Measurements from ENCODE around the gene ZNF683.

ZNF683 gene

DNA sequence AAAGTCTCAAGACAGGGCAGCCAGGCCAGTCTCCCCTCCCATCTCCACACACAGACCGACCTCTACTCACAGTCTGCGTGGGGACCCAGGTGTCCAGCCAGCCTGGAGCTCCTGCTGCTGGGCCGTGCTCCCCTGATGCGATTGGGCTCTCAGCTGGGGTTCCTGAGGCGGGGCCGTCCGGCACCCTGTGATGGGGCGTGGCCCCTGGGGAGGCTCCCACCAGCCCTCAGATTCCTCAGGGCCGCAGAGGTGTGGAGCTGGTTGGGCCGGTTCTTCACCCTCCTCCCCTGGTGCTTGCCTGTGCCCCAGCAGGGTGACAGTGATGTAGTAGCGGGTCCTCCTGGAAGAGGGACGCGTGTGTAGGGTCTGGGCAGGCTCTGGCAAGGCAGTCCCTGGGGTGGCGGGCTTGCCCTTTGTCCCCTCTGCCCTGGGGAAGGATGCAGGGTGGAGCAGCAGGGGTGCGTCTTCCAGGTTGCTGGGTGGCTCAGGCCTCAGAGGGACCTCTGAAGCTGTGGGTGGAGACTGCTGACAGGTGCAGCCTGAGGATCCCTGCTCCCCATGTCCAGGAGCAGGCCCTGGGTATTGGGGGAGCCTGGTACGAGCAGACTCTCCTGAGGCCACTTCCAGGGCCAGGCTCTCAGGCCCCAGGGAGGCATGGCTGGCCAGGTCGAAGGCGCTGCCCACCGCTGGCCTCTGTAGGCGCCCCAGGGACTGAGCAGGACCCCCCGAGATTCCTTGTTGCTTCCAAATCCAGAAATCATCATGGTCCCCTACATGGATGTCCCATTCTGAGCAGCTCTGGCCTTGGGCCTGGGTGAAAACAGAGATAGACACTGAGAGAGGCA is 18.4 kb downstream of the ZNF683 start, which contains the start of gene CRYBG2:
CRYBG2 (minus strand) TSS at position 155 of the 845 bp plus-strand sequence. CDS start 7,473 bp downstream, outside the sequence.
- DNase-seq (ENCODE audit: low spot score) = no peak
- in situ Hi-C loops (cut with MboI; ENCODE audit: low sequenced_read_pairs, unreplicated experiment) = no loop called here
- TF ChIP-seq, protein P1, sequence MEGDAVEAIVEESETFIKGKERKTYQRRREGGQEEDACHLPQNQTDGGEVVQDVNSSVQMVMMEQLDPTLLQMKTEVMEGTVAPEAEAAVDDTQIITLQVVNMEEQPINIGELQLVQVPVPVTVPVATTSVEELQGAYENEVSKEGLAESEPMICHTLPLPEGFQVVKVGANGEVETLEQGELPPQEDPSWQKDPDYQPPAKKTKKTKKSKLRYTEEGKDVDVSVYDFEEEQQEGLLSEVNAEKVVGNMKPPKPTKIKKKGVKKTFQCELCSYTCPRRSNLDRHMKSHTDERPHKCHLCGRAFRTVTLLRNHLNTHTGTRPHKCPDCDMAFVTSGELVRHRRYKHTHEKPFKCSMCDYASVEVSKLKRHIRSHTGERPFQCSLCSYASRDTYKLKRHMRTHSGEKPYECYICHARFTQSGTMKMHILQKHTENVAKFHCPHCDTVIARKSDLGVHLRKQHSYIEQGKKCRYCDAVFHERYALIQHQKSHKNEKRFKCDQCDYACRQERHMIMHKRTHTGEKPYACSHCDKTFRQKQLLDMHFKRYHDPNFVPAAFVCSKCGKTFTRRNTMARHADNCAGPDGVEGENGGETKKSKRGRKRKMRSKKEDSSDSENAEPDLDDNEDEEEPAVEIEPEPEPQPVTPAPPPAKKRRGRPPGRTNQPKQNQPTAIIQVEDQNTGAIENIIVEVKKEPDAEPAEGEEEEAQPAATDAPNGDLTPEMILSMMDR (IDR thresholded peaks at IDR 0.05; ENCODE audit: borderline replicate concordance, control extremely low read depth, extremely low read depth, insufficient read depth, missing control alignments) = no peak

DNA sequence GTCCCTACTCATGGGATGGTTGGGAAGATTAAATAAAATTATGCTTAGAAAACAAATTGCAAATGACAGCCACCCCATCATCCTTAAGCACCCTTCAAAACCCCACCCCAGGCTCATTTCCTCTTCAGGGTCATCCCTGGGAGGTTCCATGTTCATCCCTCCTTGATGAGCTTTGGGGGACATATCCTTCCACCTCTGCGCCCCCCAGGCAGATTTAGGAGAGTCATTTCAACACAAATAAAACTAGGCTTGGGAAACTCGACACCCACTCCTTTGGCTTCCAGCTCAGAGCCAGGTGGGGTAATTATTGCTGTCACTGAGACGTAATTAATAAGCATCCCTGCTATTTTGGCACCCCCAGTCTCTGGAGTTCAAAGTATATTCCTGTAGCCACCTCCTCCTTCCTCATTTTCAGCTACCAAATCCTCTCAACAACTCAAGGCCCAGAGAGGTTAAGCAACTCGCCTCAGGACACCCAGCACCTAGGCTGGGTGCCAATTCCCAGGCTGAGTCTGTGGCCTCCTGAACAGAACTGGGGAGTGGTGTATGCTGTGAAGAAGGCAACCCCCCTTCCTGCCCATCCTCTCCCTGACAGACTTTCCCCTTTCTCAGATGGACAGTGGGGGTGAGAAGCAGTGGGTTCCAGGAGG is 19.2 kb downstream of the ZNF683 start:
- in situ Hi-C loops (cut with MboI; ENCODE audit: low sequenced_read_pairs, unreplicated experiment) = no loop called here
- TF ChIP-seq, protein P1 (IDR thresholded peaks at IDR 0.05; ENCODE audit: borderline replicate concordance, control extremely low read depth, extremely low read depth, insufficient read depth, missing control alignments) = no peak
- no peak for DNase-seq (ENCODE audit: low spot score)

DNA sequence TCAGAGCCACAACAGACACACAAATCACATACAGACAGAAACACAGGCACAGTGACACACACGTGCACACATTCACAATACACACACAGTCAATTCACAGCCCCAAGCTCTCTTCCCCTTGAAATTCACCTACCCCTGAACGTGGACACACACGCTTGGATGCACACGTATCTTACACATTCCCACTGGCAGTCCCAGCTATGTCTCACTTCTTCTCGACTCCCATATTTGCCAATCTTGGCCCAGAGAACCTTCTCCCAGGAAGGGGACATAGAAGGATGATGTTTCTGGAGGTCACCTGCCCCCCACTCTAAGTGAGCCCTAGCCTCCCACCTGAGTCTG is 20.2 kb downstream of the ZNF683 start:
- TF ChIP-seq, protein P1 (IDR thresholded peaks at IDR 0.05; ENCODE audit: borderline replicate concordance, control extremely low read depth, extremely low read depth, insufficient read depth, missing control alignments) = no peak
- in situ Hi-C loops (cut with MboI; ENCODE audit: low sequenced_read_pairs, unreplicated experiment) = no loop called here
- DNase-seq (ENCODE audit: low spot score) = no peak

DNA sequence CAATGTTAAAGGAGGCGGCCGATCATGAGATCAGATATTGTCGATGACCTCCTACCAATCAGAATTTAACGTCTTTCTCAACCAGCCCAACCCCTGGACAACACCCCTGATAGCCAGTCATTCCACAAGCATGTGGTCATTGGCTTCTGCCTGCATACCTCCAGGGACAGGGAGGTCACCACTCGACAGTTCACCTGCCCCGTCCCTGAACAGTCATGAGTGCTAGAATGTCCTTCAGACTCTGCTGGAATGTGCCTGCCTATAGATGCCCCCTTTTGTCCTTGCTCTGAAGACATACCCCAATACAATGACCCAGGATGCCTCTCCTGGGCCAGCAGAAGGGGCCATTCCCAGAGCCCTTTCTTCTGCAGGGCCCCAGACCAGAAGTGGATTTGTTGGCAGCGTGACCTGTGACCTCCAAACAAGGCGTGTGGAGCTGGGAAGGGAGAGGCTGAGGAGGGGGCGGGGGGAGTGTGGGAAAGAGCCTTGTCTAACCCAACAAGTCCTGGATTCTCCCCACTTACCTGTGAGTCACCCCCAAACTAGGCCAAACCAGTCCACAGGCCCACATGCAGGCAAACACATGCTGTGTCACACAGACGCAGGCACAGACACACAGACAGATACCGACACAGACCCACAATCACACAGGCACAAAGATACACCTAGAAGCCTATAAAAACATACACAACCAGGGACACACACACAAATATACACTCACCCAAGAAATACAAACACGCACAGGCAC is 20.8 kb downstream of the ZNF683 start:
- TF ChIP-seq, protein P1 (IDR thresholded peaks at IDR 0.05; ENCODE audit: borderline replicate concordance, control extremely low read depth, extremely low read depth, insufficient read depth, missing control alignments) = no peak
- DNase-seq (ENCODE audit: low spot score) = no peak
- in situ Hi-C loops (cut with MboI; ENCODE audit: low sequenced_read_pairs, unreplicated experiment) = no loop called here

DNA sequence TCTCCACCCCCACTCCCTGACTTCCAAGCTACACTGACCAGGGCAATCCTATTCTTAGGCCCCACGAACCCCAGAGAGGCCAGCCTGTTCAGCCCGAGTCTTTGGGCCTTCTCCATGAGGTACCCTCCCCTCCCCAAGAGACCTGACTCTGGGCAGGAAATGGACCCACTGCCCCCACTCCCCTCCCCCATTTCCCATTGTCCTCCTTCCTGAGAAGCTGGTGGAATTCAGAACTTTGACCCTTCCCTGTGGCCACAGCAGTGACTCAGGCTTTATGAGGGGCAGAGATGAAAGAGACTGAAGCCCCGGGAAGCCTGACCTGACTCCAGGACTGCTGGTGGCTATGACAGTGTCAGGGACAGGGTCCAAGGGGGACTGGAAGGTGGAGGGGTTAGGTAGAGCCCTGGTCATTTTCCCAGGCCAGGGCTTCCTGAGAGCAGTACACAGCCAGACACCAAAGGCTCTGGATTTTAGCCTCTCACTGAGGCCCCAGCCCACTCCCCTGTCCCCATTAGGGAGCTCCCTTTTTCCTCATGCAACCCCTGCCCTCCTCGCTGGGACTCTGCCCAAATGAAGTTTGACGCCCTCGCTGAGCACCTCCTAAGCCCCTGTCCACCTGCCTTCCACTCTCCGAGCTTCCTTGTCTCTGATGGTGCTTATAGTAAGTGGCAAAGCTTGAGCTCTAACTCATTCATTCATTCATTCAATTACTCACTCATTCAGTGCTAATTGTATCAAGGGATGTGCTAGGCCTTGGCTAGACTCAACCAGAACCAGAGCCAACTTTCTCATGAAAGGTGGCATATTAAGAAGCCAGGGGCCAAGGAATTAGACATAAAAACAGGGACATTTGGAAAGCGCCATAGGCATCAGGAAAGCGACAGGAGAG is 21.6 kb downstream of the ZNF683 start:
- no peak for DNase-seq (ENCODE audit: low spot score)
- in situ Hi-C loops (cut with MboI; ENCODE audit: low sequenced_read_pairs, unreplicated experiment) = no loop called here
- TF ChIP-seq, protein P1 (IDR thresholded peaks at IDR 0.05; ENCODE audit: borderline replicate concordance, control extremely low read depth, extremely low read depth, insufficient read depth, missing control alignments) = no peak

DNA sequence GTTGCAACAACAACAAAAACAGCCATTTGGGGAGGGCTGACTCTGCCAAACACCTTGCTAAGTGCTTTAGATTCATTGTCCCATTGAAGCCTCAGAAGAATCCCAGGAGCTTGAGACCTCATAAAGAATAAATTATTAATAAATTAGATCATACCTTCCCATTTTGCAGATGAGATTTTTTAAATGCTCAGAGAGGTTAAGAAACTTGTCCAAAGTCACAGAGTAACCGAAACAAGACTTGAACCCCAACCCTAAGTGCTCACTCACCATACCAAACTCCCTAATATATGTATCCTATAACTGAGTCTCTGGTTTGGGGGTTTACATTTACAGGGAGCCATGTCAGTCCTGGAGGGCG is 22.2 kb downstream of the ZNF683 start:
- TF ChIP-seq, protein P1 (IDR thresholded peaks at IDR 0.05; ENCODE audit: borderline replicate concordance, control extremely low read depth, extremely low read depth, insufficient read depth, missing control alignments) = no peak
- DNase-seq (ENCODE audit: low spot score) = no peak
- in situ Hi-C loops (cut with MboI; ENCODE audit: low sequenced_read_pairs, unreplicated experiment) = no loop called here

Measured in GM13976 (cell line).